ENCODE measurements around the gene SIN3A.

Gene SIN3A

GRCh38 chr15:75328493-75329314 lies 122.8 kb downstream of the SIN3A start:
- no peak for DNase-seq

- DNase-seq: no peak
Measured at GRCh38 chr15:75327491-75327890, 124.0 kb downstream of the SIN3A start.

- DNase-seq: no peak
Measured at GRCh38 chr15:75327005-75327404, 124.5 kb downstream of the SIN3A start.

GRCh38 chr15:75325922-75326321 lies 125.6 kb downstream of the SIN3A start:
- DNase-seq: no peak

GRCh38 chr15:75321711-75322110 lies 129.8 kb downstream of the SIN3A start:
- DNase-seq: no peak

Data from NCI-H1092 (cell line).